H9 (cell line): ENCODE measurements around the gene PSMD5. TPM values are rescaled to one million over a fixed set of nuclear protein-coding genes. Genes with fewer than 3 reads are reported as not detected.

Source experiments
- DNase-seq: peaks from one replicate; pipeline ENCODE4 v3.0.0-alpha.2; 2017
- H2AFZ ChIP-seq: one replicate; pipeline ENCODE4 v1.6.1; 2013; ENCODE audit warnings: mild to moderate bottlenecking, low read length, control low read depth, moderate library complexity
- H2AK5ac ChIP-seq: 2 replicates; pipeline ENCODE4 v1.6.1; 2013; ENCODE audit warnings: low read length, control low read depth, mixed read lengths; ENCODE audit not compliant: insufficient read length
- H2BK120ac ChIP-seq: one replicate; pipeline ENCODE4 v1.6.1; 2013; ENCODE audit warnings: low read depth, mild to moderate bottlenecking, low read length, control low read depth, inconsistent platforms; ENCODE audit not compliant: poor library complexity, severe bottlenecking
- H2BK12ac ChIP-seq: 2 replicates; pipeline ENCODE4 v1.6.1; 2013; ENCODE audit warnings: low read length, control low read depth, mixed read lengths, low read depth; ENCODE audit not compliant: insufficient read length
- H2BK15ac ChIP-seq: 2 replicates; pipeline ENCODE4 v1.6.1; 2013; ENCODE audit warnings: low read depth, low read length, control low read depth
- H2BK20ac ChIP-seq: one replicate; pipeline ENCODE4 v1.6.1; 2013; ENCODE audit warnings: low read depth, mild to moderate bottlenecking, low read length, control low read depth, inconsistent platforms; ENCODE audit not compliant: poor library complexity, severe bottlenecking
- H2BK5ac ChIP-seq: 2 replicates; pipeline ENCODE4 v1.6.1; 2013; ENCODE audit warnings: low read length, control low read depth, mixed read lengths; ENCODE audit not compliant: insufficient read length
- H3K14ac ChIP-seq: 2 replicates; pipeline ENCODE4 v1.6.1; 2013; ENCODE audit warnings: low read length, control low read depth; ENCODE audit not compliant: insufficient read depth
- H3K18ac ChIP-seq: 2 replicates; pipeline ENCODE4 v1.6.1; 2013; ENCODE audit warnings: low read depth, mild to moderate bottlenecking, mixed read lengths, low read length, control low read depth; ENCODE audit not compliant: insufficient read length
- H3K23ac ChIP-seq: 2 replicates; pipeline ENCODE4 v1.6.1; 2013; ENCODE audit warnings: low read length, control low read depth, mixed read lengths, low read depth; ENCODE audit not compliant: insufficient read length
- H3K23me2 ChIP-seq: 2 replicates; pipeline ENCODE4 v1.6.1; 2013; ENCODE audit warnings: low read depth, mild to moderate bottlenecking, mixed read lengths, low read length, control low read depth; ENCODE audit not compliant: insufficient read length, poor library complexity, severe bottlenecking
- H3K27ac ChIP-seq: 2 replicates; pipeline ENCODE4 v1.5.1; 2013; ENCODE audit warnings: low read length, control low read depth, mixed read lengths, low read depth; ENCODE audit not compliant: insufficient read length
- H3K27me3 ChIP-seq: 2 replicates; pipeline ENCODE4 v1.6.1; 2013; ENCODE audit warnings: low read length, control low read depth, inconsistent platforms; ENCODE audit not compliant: insufficient read depth
- H3K4ac ChIP-seq: 2 replicates; pipeline ENCODE4 v1.6.1; 2013; ENCODE audit warnings: low read depth, mild to moderate bottlenecking, control low read depth, inconsistent platforms, low read length, moderate library complexity
- H3K4me1 ChIP-seq: 2 replicates; pipeline ENCODE4 v1.6.1; 2013; ENCODE audit warnings: low read length, control low read depth, inconsistent platforms; ENCODE audit not compliant: insufficient read depth
- H3K4me2 ChIP-seq: 2 replicates; pipeline ENCODE4 v1.6.1; 2013; ENCODE audit warnings: low read length, control low read depth, mixed read lengths; ENCODE audit not compliant: insufficient read length, insufficient read depth
- H3K56ac ChIP-seq: 2 replicates; pipeline ENCODE4 v1.6.1; 2013; ENCODE audit warnings: low read depth, mild to moderate bottlenecking, mixed read lengths, low read length, control low read depth; ENCODE audit not compliant: insufficient read length
- H3K79me1 ChIP-seq: 2 replicates; pipeline ENCODE4 v1.6.1; 2013; ENCODE audit warnings: low read depth, mild to moderate bottlenecking, moderate library complexity, low read length, control low read depth, inconsistent platforms; ENCODE audit not compliant: insufficient read depth, poor library complexity, severe bottlenecking
- H3K79me2 ChIP-seq: 2 replicates; pipeline ENCODE4 v1.6.1; 2013; ENCODE audit warnings: low read length, control low read depth, inconsistent platforms; ENCODE audit not compliant: insufficient read depth
- H3K9ac ChIP-seq: 2 replicates; pipeline ENCODE4 v1.6.1; 2013; ENCODE audit warnings: low read length, control low read depth, mixed read lengths; ENCODE audit not compliant: insufficient read length; ENCODE audit errors: extremely low read depth
- H3K9me3 ChIP-seq: one replicate; pipeline ENCODE4 v1.6.1; 2013; ENCODE audit warnings: low read depth, low read length, inconsistent platforms; ENCODE audit not compliant: control insufficient read depth
- H3T11ph ChIP-seq: one replicate; pipeline ENCODE4 v1.6.1; 2013; ENCODE audit warnings: mild to moderate bottlenecking, low read length, control low read depth, inconsistent platforms
- H4K20me1 ChIP-seq: one replicate; pipeline ENCODE4 v1.6.1; 2013; ENCODE audit not compliant: control insufficient read depth, insufficient read length, insufficient read depth
- H4K5ac ChIP-seq: 2 replicates; pipeline ENCODE4 v1.6.1; 2013; ENCODE audit warnings: low read depth, mild to moderate bottlenecking, mixed read lengths, low read length, control low read depth; ENCODE audit not compliant: insufficient read length
- H4K8ac ChIP-seq: replicated peaks from 2 replicates; pipeline ENCODE4 v1.6.1; 2013; ENCODE audit warnings: low read length, control low read depth, mixed read lengths, low read depth; ENCODE audit not compliant: insufficient read length
- H4K91ac ChIP-seq: 2 replicates; pipeline ENCODE4 v1.6.1; 2013; ENCODE audit warnings: low read depth, mild to moderate bottlenecking, moderate library complexity, mixed read lengths, low read length, control low read depth; ENCODE audit not compliant: insufficient read length
- H3K27ac Mint-ChIP-seq, 3 experiments: 2 replicates in 2 of 3; 3 replicates in 1 of 3; pipeline ENCODE4 v1.8.0; 2020 to 2021; ENCODE audit warnings: mixed read lengths in 3 of 3, mild to moderate bottlenecking in 1 of 3, moderate library complexity in 1 of 3
- H3K27me3 Mint-ChIP-seq: 2 replicates; pipeline ENCODE4 v1.8.0; 2021; ENCODE audit warnings: low read depth, mild to moderate bottlenecking, moderate library complexity, mixed read lengths
- H3K36me3 Mint-ChIP-seq, 3 experiments: 2 replicates in 2 of 3; 3 replicates in 1 of 3; pipeline ENCODE4 v1.8.0; 2020 to 2021; ENCODE audit warnings: low read depth in 3 of 3, mixed read lengths in 3 of 3; ENCODE audit not compliant: insufficient read depth in 1 of 3
- H3K4me1 Mint-ChIP-seq, 2 experiments: 2 replicates each; pipeline ENCODE4 v1.8.0; 2020; ENCODE audit warnings: mixed read lengths in 2 of 2
- H3K4me3 Mint-ChIP-seq, 2 experiments: 2 replicates in 1 of 2; 3 replicates in 1 of 2; pipeline ENCODE4 v1.8.0; 2020 to 2021; ENCODE audit warnings: mild to moderate bottlenecking in 2 of 2, mixed read lengths in 2 of 2, moderate library complexity in 1 of 2
- H3K9me3 Mint-ChIP-seq, 2 experiments: 2 replicates in 1 of 2; 3 replicates in 1 of 2; pipeline ENCODE4 v1.8.0; 2020; ENCODE audit warnings: mild to moderate bottlenecking in 2 of 2, mixed read lengths in 2 of 2, moderate library complexity in 1 of 2
- CTCF ChIP-seq: fragments of 200-600 bp; sonication (generic); conservative IDR thresholded peaks from 3 replicates; pipeline ENCODE4 v1.8.0; 2021; ENCODE audit warnings: antibody characterized with exemption, mild to moderate bottlenecking
- total RNA-seq: library from RNA; stranded (reverse); gene quantifications from 2 replicates; pipeline ENCODE4 v1.2.1, GENCODE V29; 2021

Gene PSMD5
- total RNA-seq, 1 experiment from 2014 or later = 64.9 TPM

- Histone ChIP-seq H3K9ac (no peak overlapping the region), H2BK15ac (no peak overlapping the region), H3K27ac (no peak overlapping the region), H4K91ac (no peak overlapping the region), H2BK120ac (no peak overlapping the region), H3K14ac (no peak overlapping the region), H2BK5ac (no peak overlapping the region), H4K8ac (no peak overlapping the region), H4K5ac (no peak overlapping the region), H3K56ac (no peak overlapping the region), H3K9me3 (peaks cover 5% of the 10 kb centered on the region), H3K23me2 (no peaks in the 10 kb centered on the region), H3K23ac (no peak overlapping the region), H4K20me1 (no peaks in the 10 kb centered on the region), H3T11ph (no peak overlapping the region), H3K79me1 (no peaks in the 10 kb centered on the region), H3K4me1 (no peaks in the 10 kb centered on the region), H2AFZ (no peak overlapping the region), H3K18ac (no peak overlapping the region), H2BK12ac (no peak overlapping the region), H2BK20ac (no peak overlapping the region), H3K4ac (no peak overlapping the region), H2AK5ac (no peak overlapping the region), H3K27me3 (no peaks in the 10 kb centered on the region), H3K79me2 (no peaks in the 10 kb centered on the region), H3K4me2 (no peak overlapping the region)
- Mint-ChIP-seq H3K9me3 (peaks cover 35 to 42% of the 10 kb centered on the region in 2 experiments), H3K4me1 (no peaks in the 10 kb centered on the region), H3K36me3 (peaks cover 13 to 32% (median 30%) of the 10 kb centered on the region in 3 experiments), H3K27me3 (no peaks in the 10 kb centered on the region; the same call in 1 of the 2 replicates), H3K4me3 (no peak overlapping the region), H3K27ac (no peak overlapping the region)
- no peak for TF ChIP-seq CTCF
- no peak for DNase-seq
Observed at GRCh38 chr9:120808931-120809330, 33.8 kb downstream of the PSMD5 start.
